HTR-8/SVneo (cell line): ENCODE measurements around the gene ZNF429.
"Not testable (repeated sequence)": the region's sequence is repeated elsewhere in the genome, so short reads cannot be mapped to it uniquely, and the experiment has no call there.

Source experiments
- DNase-seq: peaks from one replicate; pipeline ENCODE4 v3.0.0; 2011; ENCODE audit warnings: low spot score, mixed read lengths; ENCODE audit not compliant: insufficient read length
- FAIRE-seq: peaks from 2 replicates; lab custom pipeline; 2011; peaks lifted over from hg19 to GRCh38; lab: Jason Lieb, UNC

ZNF429 gene

DNA sequence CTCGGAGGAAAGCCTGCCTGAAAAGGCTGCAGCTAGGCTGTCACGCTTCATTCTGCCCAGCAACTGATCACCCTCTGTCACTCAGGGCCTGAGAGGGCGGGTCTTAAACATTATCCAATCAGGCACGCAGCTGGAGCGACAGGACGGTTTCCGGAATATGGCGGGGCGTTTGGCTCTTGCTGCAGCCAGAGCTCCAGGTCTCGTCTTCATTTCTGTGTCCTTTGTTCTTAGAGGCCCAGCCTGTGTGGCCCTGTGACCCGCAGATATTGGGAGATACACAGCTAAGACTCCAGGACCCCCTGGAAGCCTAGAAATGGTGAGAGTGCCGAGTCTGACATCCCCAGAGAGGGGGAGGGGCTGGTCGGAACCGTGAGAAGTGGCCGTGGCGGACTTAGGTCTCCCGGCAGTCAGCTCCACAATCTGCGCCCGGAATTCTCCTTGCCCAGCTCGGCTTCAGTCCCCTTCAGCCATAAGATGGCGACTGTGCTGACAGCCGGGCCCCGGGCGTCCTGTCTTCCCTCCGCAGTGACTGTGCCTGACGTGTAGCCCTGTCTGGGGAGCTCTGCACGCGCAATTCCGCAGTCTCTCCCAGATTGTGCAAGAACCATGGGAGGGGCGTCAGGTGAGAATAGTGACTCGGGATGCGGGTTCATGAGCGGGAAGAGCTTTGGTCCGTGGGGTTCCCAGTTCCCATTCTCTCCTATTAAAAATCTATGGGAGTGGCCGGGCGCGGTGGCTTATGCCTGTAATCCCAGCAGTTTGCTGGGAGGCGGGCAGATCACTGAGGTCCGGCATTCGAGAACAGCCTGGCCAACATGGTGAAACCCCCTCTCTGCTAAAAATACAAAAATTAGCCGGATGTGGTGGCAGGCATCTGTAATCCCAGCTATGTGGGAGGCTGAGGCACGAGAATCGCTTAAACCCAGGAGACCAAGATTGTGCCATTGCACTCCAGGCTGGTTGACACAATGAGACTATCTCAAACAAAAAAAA lies at the start of gene ZNF429:
TSS of gene ZNF429 (plus strand) at position 144 of the 993 bp plus-strand sequence. CDS start at position 314, 170 bp downstream.
- DNase-seq (peak; percentile 91), FAIRE-seq (peak; percentile 90)

DNA sequence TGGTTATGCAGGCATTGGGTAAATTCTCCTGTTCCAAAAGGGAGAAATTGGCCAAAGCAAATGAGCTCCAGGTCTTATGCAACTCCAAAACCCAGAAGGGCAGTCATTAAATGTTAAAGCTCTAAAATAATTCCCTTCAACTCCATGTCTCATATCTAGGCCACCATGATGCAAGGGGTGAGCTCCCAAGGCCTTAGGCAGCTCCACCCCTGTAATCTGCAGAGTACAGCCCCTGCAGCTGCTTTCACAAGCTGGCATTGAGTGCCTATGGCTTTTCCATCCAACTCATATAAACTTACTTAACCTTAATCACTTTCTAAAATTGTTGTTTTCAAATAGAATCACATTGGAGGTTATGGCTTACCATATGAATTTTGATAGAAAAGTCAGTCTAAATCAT lies 44.7 kb upstream of the ZNF429 start:
- DNase-seq: no peak
- no peak for FAIRE-seq

DNA sequence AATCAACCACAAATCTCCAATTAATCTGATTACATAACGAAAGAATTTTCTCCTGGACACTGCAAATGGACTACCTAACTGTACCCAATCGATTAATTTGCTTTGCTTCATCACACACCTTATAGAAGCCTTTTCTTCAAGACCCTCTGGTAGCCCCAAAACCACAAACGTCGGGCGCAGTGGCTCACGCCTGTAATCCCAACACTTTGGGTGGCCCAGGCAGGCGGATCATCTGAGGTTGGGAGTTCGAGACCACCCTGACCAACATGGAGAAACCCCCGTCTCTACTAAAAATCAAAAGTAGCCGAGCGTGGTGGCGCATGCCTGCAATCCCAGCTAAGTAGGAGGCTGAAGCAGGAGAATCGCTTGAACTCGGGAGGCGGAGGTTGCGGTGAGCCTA lies 42.9 kb upstream of the ZNF429 start:
- DNase-seq: no peak
- FAIRE-seq: no peak

DNA sequence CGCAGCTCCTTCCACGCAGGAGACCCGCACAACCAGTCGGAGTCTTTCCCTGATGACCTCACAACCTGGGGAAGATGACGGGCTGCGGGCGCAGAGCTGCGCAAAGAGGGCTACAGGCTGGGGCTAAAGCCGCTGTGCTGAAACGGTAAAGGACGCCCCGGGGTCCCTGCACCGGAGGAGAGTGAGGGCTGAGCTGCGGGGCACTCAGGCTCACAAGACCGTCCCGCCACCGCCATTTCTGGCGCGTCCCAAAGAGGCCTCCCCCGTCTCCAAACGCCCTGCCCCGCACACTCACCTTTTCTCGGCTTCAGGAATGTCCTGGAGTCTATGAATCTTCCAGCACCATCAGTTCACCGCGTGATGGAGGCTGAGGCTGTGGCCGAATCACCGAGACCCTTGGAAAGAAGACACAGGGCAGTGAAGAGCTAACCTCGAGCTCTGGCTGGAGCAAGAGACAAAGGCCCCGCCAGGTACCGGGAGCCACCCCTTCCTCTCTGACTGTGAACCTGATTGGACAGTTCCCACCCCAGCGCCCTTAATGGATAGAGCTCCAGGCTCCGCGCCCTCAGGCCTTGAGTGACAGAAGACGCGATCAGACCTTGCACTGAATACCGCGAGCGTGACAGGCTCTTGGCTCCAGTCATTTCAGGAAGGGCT lies 41.8 kb upstream of the ZNF429 start:
- DNase-seq (no peak), FAIRE-seq (no peak)

DNA sequence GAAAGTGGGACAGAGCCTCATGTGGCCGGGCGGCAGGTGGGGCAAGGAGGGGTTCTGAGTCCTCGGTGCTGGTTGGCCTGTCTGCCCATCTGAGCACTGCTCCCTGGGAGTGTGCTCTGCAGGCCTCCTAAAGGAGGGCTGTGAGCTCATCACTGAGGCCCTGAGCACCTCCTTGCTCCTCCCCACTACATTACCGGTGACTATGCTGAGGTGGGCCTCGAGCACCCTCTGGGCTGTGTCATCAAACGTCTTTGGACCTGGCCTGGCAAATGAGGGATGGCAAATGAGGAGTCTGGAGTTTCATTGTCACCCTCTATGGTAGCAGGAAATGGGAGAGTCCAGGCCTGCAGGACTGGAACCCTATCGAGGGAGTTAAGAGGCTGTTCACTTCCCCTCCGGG lies 38.8 kb upstream of the ZNF429 start:
- FAIRE-seq (no peak), DNase-seq (no peak)

DNA sequence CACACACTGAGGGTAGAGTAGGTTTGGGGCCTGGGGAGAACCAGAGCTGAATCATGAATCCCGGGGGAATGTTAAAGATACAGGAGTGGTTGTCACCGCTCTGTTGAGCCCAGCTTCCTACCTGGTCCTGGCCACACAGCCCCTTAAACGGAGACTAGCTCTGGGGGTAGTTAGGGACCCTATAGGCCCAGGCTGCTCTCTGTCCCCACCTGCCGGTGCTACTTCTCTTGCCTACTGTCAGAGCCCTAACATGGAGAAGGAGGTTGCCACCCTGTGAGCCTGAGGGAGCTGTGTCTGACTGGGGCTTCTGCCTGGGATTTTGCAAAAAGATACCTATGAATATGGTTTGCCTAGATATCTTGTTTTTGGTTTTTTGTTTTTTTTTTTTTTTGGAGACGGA lies 36.6 kb upstream of the ZNF429 start:
- FAIRE-seq (no peak), DNase-seq (no peak)

DNA sequence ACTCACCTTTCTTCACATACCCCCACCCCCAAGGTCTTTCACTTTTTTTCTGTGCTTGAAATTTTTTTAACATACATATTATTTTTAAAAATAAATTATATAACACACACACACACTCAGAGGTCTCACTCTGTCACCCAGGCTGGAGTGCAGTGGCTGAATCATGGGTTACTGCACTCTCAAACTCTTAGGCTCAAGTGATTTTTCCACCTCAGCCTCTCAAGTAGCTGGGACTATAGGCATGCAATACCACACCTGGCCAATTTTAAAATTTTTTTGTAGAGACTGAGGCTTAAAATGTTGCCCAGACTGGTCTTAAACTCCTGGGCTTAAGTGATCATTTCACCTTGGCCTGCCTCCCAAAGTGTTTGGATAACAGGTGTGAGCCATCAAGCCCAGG lies 32.9 kb upstream of the ZNF429 start:
- FAIRE-seq (no peak), DNase-seq (no peak)

DNA sequence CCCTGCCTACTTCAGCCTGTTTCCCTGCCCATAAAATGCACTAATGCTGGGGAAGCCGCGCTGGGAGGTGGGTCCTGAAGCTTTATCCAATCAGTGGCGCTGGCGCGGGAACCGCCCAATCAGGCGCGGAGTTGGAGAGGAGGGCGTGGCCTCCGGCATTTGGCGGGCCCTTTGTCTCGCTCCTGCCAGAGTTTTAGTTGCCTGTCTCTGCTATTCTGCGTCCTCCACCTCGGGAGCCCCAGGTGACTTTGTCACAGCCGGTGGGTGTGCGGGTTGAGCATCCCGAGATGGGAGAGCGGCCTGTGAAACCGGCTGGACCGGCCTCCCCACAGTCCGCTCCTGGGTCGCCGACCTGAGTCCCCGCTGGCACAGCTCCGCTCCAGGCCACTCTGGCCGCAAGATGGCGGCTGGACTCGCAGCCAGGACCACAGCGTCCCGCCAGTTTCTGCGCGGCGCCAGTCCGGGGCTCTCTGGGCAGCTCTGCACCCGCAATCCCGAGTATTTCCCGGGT lies 30.7 kb upstream of the ZNF429 start:
- peak; percentile 76 for FAIRE-seq
- peak; percentile 43 for DNase-seq

DNA sequence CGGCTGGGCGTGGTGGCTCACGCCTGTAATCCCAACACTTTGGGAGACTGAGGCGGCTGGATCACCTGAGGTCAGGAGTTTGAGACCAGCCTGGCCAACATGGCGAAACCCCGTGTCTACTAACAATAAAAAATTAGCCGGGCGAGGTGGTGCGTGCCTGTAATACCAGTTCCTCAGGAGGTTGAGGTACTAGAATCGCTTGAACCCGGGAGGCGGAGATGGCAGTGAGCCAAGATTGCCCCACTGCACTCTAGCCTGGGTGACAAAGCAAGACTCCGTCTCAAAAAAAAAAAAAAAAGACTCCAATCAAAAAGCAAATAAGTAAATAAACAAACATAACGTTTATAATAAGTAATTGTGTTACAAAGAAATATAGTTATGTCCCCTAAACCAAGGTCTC lies 23.0 kb upstream of the ZNF429 start:
- FAIRE-seq: not testable (repeated sequence)

DNA sequence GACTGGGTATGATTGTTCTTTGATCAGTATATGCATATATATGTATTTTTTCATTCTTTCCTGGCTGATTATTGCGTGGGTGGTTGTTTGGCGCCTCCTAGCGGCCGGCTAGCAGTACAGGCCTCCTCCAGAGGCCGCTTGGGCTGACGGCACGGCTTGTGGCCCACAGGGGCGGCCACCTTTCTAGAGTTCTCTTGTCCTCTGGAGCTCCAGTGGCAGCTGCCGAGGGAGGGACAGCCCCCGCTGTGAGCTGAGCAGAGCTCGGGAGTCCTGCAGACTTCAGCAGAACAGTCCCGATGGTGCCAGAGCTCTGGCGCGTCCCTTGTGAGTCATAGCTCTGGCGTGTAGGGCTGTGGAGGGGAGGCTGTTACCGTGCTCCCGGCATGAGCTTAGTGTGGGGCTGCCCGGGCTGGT lies 22.5 kb upstream of the ZNF429 start:
- no peak for FAIRE-seq
- no peak for DNase-seq

More for the DNA sequence above, 23.0 kb upstream of the ZNF429 start:
- DNase-seq: not testable (repeated sequence)

DNA sequence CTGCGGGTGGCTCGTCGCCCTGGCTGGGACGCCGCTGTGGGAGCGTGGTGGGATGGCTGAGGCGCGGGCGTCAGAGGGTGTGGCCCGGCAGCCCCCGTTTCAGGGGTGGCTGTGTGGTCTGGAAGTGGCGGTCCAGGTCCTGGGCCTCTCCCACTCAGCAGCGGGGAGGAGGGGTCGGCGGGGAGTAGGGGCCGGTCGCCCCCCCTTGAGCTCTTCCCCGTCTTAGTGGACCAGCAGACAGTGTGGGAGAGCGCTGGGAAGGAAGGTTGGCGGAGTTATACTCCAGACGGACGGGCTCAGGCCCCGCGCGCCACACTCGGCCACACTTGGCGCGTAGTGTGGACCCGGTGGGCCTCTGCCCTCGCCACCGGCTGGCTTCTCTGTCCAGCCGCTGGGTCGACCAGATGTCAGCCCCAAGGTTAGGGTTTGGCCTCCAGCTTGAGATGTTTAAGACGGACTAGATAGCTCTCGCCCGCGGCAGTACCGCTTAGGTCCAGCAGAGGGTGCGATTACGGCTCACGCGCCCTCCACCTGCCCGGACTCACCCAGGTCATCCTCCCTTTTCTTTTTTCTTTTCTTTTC lies 21.7 kb upstream of the ZNF429 start:
- FAIRE-seq: no peak
- no peak for DNase-seq

DNA sequence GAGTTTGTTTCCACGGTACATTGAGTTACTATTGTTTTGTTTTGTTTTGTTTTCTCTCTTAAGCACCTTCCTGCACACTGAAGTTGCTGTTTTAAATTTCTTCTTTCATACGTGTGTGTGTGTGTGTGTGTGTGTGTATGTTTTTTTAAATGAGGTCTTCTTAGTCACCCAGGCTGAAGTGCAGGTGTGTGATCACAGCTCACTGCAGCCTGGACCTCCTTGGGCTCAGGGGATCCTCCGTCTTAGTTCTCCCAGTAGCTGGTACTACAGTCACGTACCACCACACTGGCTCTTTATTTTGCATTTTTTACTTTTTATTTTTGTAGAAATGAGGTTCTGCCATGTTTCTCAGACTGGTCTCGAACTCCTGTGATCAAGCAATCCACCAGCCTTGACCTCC lies 20.8 kb upstream of the ZNF429 start:
- DNase-seq (no peak), FAIRE-seq (no peak)

DNA sequence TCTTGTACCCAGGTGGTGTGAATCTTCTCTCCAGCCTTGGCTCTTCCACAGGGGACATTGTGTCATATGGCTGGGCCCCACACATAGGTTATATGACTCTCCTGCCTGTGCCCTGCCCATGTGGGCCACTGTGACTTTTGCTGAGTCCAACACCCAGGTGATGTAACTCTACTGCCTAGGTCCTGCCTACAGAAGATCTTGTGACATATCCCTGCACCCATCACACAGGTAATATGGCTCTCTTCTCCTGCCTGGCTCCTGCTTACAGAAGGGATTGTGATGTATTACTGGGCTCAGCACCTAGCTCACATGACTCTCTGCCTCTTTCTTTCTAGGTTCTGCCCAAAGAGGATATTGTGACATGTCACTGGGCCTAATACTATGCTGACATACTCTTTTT lies 19.5 kb upstream of the ZNF429 start:
- FAIRE-seq: no peak

DNA sequence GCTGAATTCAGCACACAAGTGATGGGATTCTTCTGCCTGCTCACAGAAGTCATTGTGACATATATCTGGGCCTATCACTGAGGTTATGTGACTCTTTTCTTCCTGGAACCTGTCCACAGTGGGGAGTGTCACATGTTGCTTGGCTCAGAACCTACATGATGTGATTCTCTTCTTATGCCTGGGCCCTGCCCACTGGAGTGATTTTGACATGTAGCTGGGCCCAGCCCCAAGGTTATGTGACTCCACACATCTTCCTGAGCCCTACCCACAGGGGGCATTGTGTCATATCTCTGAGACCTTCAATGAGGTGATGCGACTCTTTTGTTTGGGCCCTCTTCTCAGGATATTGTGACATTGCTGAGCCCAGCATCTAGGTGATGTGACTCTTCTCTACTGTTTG lies 17.4 kb upstream of the ZNF429 start:
- DNase-seq (no peak), FAIRE-seq (no peak)

More for the DNA sequence above, 19.5 kb upstream of the ZNF429 start:
- DNase-seq: no peak

DNA sequence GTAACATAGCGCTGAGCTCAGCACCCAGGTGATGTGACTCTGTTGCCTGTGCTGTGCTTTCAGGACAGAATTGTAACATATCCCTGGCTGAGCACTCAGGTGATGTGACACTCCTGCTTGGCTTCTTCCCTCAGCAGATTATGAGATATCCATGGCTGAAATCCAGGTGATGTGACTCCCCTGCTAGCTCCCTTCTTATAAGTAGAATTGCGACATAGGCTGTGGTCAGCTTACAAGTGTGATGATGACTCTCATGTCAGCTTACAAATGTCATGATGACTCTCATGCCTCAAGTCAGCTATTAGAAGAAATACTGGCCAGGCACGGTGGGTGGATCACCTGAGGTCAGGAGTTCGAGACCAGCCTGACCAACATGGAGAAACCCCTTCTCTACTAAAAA lies 14.3 kb upstream of the ZNF429 start:
- DNase-seq: no peak
- no peak for FAIRE-seq

DNA sequence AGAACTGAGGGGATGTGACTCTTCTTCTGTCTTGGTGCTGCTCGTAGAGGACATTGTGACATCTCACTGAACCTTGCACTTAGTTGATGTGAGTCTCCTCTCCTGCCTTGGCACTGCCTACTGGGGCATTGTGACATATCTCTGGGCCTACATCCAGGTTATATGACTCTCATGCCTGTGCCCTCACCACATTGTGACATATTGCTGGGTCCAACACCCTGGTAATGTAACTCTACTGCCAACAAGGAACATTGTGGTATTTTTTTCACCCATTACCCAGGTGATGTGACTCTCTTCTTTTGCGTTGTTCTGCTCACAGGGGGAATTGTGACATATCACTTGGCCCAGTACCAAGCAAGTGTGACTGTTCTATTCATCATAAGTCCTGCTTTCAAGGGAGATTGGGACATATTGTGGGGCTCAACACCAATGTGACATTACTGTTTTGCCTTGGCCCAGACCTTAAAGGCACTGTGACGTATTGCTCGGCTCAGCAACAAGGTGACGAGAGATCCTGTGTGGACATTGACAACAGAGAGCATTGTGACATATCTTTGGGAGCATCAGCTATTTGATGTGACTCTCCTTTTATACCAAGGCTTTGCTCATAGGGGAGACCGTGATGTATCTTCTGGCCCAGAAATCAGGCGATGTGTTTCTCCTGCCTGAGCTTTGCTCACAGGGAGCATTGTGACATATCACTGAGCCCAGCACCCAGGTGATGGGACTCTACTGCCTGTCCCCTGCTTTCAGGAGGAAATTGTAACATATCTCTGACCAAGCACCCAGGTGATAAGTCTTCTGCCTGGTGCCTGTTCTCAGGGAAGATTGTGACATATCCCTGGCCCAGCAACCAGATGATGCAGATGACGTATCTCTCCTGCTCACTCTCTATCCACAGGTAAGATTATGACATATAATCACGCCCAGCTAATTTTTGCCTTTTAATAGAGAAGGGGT lies 12.2 kb upstream of the ZNF429 start:
- DNase-seq: no peak
- no peak for FAIRE-seq

DNA sequence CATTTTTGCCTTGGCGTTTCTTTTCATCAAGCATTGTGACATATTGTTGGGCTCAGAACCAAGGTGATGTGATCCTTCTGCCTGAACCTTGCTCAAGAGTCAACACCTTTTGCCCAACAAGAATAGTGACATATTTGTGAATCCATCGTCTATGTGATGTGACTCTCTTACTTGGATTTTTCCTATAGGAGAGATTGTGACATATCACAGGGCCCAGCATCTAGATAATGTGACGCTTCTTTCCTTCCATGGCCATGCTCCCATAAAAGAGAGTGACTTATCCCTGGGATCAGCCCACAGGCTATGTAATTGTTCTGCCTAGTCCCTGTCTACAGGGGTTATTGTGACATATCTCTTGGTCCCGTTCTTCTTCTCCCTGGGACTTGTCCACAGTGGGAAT lies 8.5 kb upstream of the ZNF429 start:
- DNase-seq (no peak), FAIRE-seq (no peak)

DNA sequence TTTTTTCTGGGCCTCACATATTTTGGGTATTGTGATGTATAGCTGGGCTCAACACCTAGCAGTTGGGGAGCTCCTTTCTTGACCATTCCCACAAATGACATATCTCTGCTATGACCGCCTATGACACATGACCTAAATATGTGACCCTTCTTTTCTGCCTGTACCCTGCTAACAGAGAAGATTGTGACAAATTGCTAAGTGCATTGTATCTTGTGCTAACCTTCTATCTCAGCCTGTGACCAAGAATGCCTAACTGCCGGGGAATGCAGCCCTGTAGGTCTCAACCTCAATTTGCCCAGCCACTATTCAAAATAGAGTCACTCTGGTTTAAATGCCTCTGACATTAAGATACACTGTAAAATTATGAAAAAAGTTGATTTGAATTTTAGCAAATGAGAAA lies 6.8 kb upstream of the ZNF429 start:
- FAIRE-seq (no peak), DNase-seq (no peak)

DNA sequence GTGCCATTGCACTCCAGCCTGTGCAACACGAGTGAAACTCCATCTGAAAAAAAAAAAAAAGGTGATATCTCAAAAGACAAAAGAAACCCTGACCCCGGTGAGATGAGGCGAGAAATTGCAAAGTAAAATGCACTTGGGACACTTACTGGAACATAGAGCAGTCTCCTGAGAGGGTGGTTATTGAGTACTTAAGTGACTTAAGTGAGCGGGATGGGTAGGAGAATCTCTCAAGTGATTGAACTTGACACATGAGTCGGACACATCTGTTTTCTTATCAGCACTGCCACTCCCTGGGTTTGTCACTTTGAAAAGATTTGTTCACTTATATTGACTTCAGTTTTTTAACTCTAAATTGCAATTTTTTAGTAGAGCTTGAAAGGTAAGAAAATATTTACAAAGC lies 2.8 kb downstream of the ZNF429 start:
- FAIRE-seq (no peak), DNase-seq (no peak)

DNA sequence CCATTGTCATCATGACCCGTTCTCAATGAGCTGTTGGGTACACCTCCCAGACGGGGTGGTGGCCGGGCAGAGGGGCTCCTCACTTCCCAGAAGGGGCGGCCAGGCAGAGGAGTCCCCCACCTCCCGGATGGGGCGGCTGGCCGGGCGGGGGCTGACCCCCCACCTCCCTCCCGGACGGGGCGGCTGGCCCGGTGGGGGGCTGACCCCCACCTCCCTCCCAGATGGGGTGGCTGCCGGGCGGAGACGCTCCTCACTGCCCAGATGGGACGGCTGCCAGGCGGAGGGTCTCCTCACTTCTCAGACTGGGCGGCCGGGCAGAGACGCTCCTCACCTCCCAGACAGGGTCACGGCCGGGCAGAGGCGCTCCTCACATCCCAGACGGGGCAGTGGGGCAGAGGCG lies 5.7 kb downstream of the ZNF429 start:
- not testable (repeated sequence) for FAIRE-seq, DNase-seq
